Hepatic stellate cell (primary cell): ENCODE data around the gene IKZF5.

ENCODE experiments used
- DNase-seq: peaks from one replicate; pipeline ENCODE4 v3.0.0; 2011; ENCODE audit warnings: low spot score

IKZF5 gene

GRCh38 chr10:122980209-122981065 is 28.2 kb downstream of the IKZF5 start, which contains the start of gene PSTK:
TSS of gene PSTK (plus strand) at chr10:122980401. CDS start at chr10:122980480, 79 bp downstream.
- DNase-seq = peak; percentile 93

- no peak for DNase-seq
Observed at GRCh38 chr10:122974543-122975064, 34.0 kb downstream of the IKZF5 start.

- no peak for DNase-seq
Observed at GRCh38 chr10:122974023-122974422, 34.6 kb downstream of the IKZF5 start.

- DNase-seq = no peak
Observed at GRCh38 chr10:122968698-122969097, 39.9 kb downstream of the IKZF5 start.

GRCh38 chr10:122966879-122967278 is 41.7 kb downstream of the IKZF5 start:
- no peak for DNase-seq

GRCh38 chr10:122962405-122962804 is 46.2 kb downstream of the IKZF5 start:
- DNase-seq = no peak

- no peak for DNase-seq
Observed at GRCh38 chr10:122957474-122957873, 51.1 kb downstream of the IKZF5 start.

- no peak for DNase-seq
Observed at GRCh38 chr10:122955892-122956291, 52.7 kb downstream of the IKZF5 start.

GRCh38 chr10:122954731-122955050 is 53.9 kb downstream of the IKZF5 start:
- DNase-seq = no peak

- DNase-seq = peak; percentile 98
Observed at GRCh38 chr10:122953902-122954730, 54.5 kb downstream of the IKZF5 start, which contains the start of gene C10orf88. TSS of gene C10orf88 (minus strand) at chr10:122954227. CDS start at chr10:122954178, 49 bp downstream.

- no peak for DNase-seq
Observed at GRCh38 chr10:122949296-122949695, 59.3 kb downstream of the IKZF5 start.
